ENCODE data around the gene CCDC178.

GRCh38 chr18:33114749-33115148 lies 325.8 kb downstream of the CCDC178 start:
- TF ChIP-seq POLR2AphosphoS5 (IDR thresholded peaks at IDR 0.05; ENCODE audit: low read depth, low read length) = no peak
- no peak for TF ChIP-seq POLR2A (IDR thresholded peaks at IDR 0.05; ENCODE audit: low read depth, low read length)
- TF ChIP-seq TAF1 (IDR thresholded peaks at IDR 0.05; ENCODE audit: borderline replicate concordance, low read depth, low read length) = no peak
